H1 (cell line): ENCODE results near the gene SLC7A7.

Experiments
- CEBPB ChIP-seq: IDR thresholded peaks from 2 replicates; pipeline ENCODE4 v1.6.1; 2012; ENCODE audit warnings: low read depth, low read length
- CTCF ChIP-seq, 3 experiments: IDR thresholded peaks; 1 replicate in 2 of 3; 2 replicates in 1 of 3; pipeline versions ENCODE4 v1.5.1 to v1.6.1; 2011; ENCODE audit warnings: low read length in 3 of 3, mild to moderate bottlenecking in 3 of 3, inconsistent platforms in 2 of 3, low read depth in 1 of 3, moderate library complexity in 1 of 3; ENCODE audit not compliant: insufficient read depth in 1 of 3; ENCODE audit errors: control extremely low read depth in 1 of 3
- POLR2AphosphoS5 ChIP-seq: IDR thresholded peaks from 2 replicates; pipeline ENCODE4 v1.6.1; 2011; ENCODE audit warnings: low read depth, low read length

- TF ChIP-seq CTCF (IDR thresholded peaks at IDR 0.05; ENCODE audit: control extremely low read depth in 1 of 3, insufficient read depth in 1 of 3, low read depth in 1 of 3, low read length in 3 of 3) (no peak), POLR2AphosphoS5 (no peak), CEBPB (no peak)
These were observed 5.5 kb upstream of the SLC7A7 start for GRCh38 chr14:22820731-22821130.
